ENCODE measurements around the gene JAKMIP2.

GRCh38 chr5:147780924-147781573, 1.5 kb downstream of the JAKMIP2 start:
- TF ChIP-seq EZH2 (IDR thresholded peaks at IDR 0.05; ENCODE audit: low read length, missing control alignments) (no peak), CTCF (conservative IDR thresholded peaks at IDR 0.05 in 1 of 2, IDR thresholded peaks at IDR 0.05 in 1 of 2; ENCODE audit: low read depth in 1 of 2, low read length in 2 of 2) (no peak)
